ENCODE data around the gene ZFP69B. TPM values are rescaled to one million over a fixed set of nuclear protein-coding genes. Genes with fewer than 3 reads are reported as not detected.
A peak's percentile ranks its signal among the peaks of the same experiment; 100 is the strongest.

Gene ZFP69B
- total RNA-seq, 3 donors from 2014 or later: 8.0 to 10.1 (median 9.6) TPM

DNA sequence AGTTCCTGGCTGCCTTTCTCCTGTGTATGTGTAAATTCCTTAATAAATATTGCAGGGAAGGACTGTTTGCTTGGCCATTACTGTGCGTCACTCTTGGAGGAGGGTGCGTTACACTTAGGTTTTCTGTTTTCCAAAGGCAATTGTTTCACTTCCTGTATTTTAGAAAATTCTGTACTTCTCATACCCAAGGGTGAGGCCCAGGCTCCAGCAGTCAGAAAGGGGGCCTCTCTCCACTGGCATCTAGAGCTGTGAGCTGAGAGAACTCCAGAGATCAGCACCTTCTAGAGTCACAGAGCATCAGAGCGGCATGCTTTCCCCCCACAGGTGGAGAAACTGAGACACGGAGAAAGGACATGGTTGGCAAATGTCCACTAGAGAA, 27.0 kb upstream of the ZFP69B start:
- no peak for DNase-seq
- no peak for ATAC-seq
- Mint-ChIP-seq H3K27me3 (ENCODE audit: low read depth) (no peaks in the 10 kb centered on the region), H3K4me3 (no peak overlapping the region), H3K9me3 (no peaks in the 10 kb centered on the region), H3K36me3 (ENCODE audit: insufficient read depth) (peaks cover 54% of the 10 kb centered on the region), H3K4me1 (ENCODE audit: low read depth) (peaks cover 6% of the 10 kb centered on the region)

DNA sequence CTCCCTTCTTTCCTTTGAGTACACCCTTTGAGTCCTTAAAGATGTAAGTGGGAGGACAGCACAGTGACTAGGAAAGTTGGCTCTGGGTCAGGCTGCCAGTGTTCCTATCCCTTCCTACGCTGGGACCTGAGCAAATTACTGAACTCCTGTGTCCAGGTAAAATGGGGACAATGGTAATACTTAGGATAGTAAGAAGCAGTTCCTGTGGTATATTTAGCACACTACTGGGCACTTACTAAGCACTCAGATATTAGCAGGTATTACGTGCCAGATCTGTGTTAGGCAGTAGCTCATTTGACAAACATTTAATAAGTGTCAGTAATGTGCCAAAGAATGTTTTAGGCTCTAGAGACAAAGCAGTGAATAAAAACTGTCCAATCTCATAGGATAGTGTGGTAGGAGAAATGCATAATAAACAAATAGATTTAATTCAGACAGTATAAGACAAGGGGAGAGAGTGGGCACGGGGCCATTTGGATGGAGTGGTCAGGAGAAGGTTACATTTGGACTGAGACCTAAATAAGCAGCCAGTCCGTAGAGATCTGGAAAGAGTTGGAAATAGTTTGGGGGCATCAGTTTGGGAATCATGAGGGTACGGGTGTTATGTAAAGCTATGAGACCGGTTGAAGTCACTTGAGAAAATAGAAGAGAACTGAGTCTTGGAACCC, 26.2 kb upstream of the ZFP69B start:
- Mint-ChIP-seq H3K27me3 (ENCODE audit: low read depth) (no peaks in the 10 kb centered on the region), H3K4me1 (ENCODE audit: low read depth) (peaks cover 3% of the 10 kb centered on the region), H3K36me3 (ENCODE audit: insufficient read depth) (peaks cover 48% of the 10 kb centered on the region), H3K4me3 (no peak overlapping the region), H3K9me3 (no peaks in the 10 kb centered on the region)
- DNase-seq: no peak
- ATAC-seq: no peak

DNA sequence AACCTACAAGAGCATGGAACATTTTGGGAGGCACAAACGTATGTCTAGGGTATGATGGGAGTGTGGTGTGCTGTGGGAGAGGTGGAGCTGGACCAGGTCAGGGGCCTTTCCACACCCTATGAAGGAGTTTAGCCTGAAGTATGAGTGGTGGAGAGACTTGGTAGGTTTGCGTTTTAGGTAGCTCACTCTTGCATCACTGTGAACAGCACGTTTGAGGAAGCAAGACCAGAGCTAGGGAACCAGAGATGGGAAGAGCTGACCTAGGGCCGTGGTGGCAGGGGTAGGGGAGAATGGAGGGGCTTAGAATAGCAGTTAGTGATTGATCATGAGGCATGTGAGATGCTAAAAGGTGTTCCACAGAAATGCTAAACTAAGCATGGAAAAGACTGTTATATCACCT, 25.1 kb upstream of the ZFP69B start:
- peaks cover 3% of the 10 kb centered on the region for H3K4me1 Mint-ChIP-seq (ENCODE audit: low read depth)
- no peaks in the 10 kb centered on the region for H3K27me3 Mint-ChIP-seq (ENCODE audit: low read depth)
- H3K4me3 Mint-ChIP-seq: no peak overlapping the region
- ATAC-seq (no peak), DNase-seq (no peak)
- H3K36me3 Mint-ChIP-seq (ENCODE audit: insufficient read depth): peaks cover 40% of the 10 kb centered on the region
- H3K9me3 Mint-ChIP-seq: no peaks in the 10 kb centered on the region

DNA sequence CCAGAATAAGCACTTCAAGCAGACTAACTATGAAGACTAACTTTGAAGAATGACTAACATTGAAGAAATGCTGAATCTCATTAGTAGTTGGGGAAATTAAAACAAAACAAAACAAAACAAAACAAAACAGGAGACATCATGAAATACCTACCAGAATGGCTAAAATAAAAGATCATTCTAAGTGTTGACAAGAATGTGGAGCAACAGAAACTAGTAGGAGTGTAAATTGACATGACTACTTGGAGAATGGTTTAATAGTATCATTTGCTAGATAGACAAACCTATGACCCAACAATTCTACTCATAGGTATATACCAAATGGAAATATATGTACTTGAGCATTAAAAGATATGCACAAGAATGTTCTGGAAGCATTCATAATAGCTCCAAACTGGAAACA, 18.9 kb upstream of the ZFP69B start:
- Mint-ChIP-seq H3K27me3 (ENCODE audit: low read depth) (no peaks in the 10 kb centered on the region), H3K9me3 (no peaks in the 10 kb centered on the region)

DNA sequence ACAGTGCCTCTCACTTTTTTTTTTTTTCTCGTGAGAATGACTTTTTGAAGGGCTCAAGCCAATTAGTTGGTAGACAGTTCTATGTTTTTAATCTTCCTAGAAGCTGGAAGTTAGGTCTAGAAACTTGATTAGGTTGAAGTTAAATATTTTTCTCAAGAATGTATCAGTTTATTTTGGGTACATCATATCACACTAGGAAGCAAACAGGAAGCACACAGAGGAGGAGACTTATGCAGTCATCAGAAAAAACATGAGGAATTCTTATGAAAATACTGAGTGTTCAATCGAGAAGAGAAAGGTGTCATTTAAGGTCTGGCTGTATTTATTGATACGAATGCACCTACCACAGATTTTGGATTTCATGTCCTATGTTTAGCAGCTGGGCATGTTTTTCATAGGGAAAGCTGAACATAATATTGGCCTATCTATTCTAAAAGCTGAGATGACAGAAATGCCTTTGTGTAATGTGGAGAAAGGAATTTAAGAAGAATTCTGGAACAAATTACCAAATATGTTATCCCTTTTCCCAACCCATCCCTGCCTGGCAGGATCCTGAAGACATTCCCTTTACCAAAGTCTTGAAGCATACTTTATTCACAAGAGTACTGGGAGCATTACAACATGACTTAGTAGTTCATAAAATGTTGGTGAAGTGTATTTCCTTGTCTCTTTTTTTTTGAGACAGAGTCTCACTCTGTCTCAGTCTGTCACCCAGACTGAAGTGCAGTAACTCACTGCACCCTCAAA, 17.5 kb upstream of the ZFP69B start:
- ATAC-seq: no peak
- H3K27me3 Mint-ChIP-seq (ENCODE audit: low read depth): no peaks in the 10 kb centered on the region
- no peaks in the 10 kb centered on the region for H3K9me3 Mint-ChIP-seq
- no peaks in the 10 kb centered on the region for H3K4me1 Mint-ChIP-seq (ENCODE audit: low read depth)
- no peaks in the 10 kb centered on the region for H3K36me3 Mint-ChIP-seq (ENCODE audit: insufficient read depth)
- DNase-seq: no peak
- no peak overlapping the region for H3K4me3 Mint-ChIP-seq

More for the DNA sequence above, 18.9 kb upstream of the ZFP69B start:
- no peaks in the 10 kb centered on the region for H3K4me1 Mint-ChIP-seq (ENCODE audit: low read depth)
- H3K4me3 Mint-ChIP-seq: no peak overlapping the region
- ATAC-seq (no peak), DNase-seq (no peak)
- no peaks in the 10 kb centered on the region for H3K36me3 Mint-ChIP-seq (ENCODE audit: insufficient read depth)

DNA sequence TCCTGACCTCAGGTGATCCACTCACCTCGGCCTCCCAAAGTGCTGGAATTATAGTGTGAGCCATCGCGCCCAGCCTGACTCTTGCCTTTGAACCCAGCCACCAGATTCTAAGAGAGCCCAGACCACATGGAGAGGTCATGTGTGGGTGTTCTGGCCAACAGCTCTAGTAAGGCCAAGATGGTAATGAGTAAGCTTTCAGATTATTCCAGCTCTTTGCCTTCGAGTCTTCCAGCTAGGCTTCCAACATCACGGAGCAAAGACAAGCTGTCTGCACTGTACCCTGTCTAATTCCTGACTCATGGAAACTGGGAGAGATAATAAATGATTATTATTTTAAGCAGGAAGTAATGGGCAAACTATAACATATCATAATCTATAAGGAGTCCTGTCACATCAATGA, 14.8 kb upstream of the ZFP69B start:
- DNase-seq: no peak
- Mint-ChIP-seq H3K36me3 (ENCODE audit: insufficient read depth) (no peaks in the 10 kb centered on the region), H3K27me3 (ENCODE audit: low read depth) (no peaks in the 10 kb centered on the region), H3K4me3 (no peak overlapping the region), H3K4me1 (ENCODE audit: low read depth) (peaks cover 3% of the 10 kb centered on the region), H3K9me3 (no peaks in the 10 kb centered on the region)
- no peak for ATAC-seq

DNA sequence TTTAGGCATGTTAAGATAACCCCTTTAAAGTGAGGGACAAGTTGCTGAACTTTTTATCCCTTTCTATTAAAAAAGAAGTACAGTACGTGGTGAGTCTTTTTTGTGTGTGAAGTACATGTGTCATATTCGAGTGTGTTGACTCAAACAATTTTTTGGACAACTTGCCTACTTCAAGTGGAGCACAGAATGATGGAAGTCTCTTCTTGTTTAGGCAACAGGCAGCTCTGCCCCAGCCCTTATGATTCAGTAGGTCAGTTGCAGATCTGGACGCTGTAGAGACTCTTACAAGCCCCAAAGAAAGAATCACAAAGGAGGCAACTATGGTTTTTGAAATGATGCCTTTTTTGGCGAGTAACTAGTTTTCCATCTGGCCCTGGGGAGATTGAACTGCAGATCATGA, 14.4 kb upstream of the ZFP69B start:
- no peak for ATAC-seq
- H3K9me3 Mint-ChIP-seq: no peaks in the 10 kb centered on the region
- H3K4me1 Mint-ChIP-seq (ENCODE audit: low read depth): peaks cover 3% of the 10 kb centered on the region
- no peaks in the 10 kb centered on the region for H3K36me3 Mint-ChIP-seq (ENCODE audit: insufficient read depth)
- DNase-seq: no peak
- no peaks in the 10 kb centered on the region for H3K27me3 Mint-ChIP-seq (ENCODE audit: low read depth)
- no peak overlapping the region for H3K4me3 Mint-ChIP-seq

DNA sequence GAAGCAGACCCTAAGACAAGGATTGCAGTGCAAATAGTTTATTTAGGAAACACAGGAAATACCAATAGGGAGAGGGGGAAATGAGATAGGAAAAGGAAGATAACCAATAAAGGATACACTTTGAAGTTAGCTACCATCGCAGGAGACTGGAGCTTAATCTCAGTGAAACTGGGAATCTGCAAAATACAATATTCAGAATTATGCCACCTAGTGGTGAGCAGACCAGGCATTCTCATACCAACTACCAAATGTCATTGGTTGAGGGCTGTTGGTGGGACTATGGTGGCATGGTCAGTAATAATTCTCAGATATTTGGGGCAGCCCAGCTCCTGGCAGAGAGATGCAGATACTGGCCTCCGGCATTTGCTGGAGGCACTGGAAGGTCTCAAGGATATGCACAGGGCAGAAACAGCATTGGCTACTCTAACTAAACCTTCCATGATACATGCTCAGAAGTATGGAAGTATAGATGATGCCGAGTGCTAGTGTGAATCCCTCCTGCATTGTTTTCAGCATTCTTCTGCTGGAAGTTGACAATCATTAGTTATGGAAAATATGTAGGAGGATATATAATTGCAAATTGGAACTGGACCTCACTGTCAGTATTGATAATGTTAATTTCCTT, 11.8 kb upstream of the ZFP69B start:
- Mint-ChIP-seq H3K4me1 (ENCODE audit: low read depth) (peaks cover 3% of the 10 kb centered on the region), H3K36me3 (ENCODE audit: insufficient read depth) (no peaks in the 10 kb centered on the region), H3K9me3 (no peaks in the 10 kb centered on the region), H3K4me3 (no peak overlapping the region), H3K27me3 (ENCODE audit: low read depth) (no peaks in the 10 kb centered on the region)
- ATAC-seq: peak in 1 of 2 donors; percentile 38
- DNase-seq: peak; percentile 10

DNA sequence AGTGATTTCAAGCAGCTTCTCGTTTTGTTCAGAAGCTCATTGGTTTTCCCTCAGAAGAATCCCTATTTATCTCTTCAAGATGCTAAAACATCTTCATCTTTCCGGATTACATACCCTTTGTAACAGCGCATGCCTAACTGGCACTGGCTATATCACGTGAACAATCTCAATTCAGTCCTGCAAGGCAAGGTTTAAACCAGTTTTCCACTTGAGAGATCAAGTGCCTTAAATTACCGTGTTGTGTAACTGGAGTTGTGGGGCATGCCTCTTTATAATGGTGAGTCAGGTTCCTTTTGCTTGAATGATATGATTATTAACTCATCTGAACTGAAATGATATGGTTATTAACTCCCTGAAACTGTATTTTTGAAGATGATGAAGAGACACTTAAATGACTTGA, 11.0 kb upstream of the ZFP69B start:
- Mint-ChIP-seq H3K9me3 (no peaks in the 10 kb centered on the region), H3K4me3 (no peak overlapping the region), H3K4me1 (ENCODE audit: low read depth) (peaks cover 3% of the 10 kb centered on the region), H3K27me3 (ENCODE audit: low read depth) (no peaks in the 10 kb centered on the region), H3K36me3 (ENCODE audit: insufficient read depth) (no peaks in the 10 kb centered on the region)
- ATAC-seq (no peak), DNase-seq (no peak)

DNA sequence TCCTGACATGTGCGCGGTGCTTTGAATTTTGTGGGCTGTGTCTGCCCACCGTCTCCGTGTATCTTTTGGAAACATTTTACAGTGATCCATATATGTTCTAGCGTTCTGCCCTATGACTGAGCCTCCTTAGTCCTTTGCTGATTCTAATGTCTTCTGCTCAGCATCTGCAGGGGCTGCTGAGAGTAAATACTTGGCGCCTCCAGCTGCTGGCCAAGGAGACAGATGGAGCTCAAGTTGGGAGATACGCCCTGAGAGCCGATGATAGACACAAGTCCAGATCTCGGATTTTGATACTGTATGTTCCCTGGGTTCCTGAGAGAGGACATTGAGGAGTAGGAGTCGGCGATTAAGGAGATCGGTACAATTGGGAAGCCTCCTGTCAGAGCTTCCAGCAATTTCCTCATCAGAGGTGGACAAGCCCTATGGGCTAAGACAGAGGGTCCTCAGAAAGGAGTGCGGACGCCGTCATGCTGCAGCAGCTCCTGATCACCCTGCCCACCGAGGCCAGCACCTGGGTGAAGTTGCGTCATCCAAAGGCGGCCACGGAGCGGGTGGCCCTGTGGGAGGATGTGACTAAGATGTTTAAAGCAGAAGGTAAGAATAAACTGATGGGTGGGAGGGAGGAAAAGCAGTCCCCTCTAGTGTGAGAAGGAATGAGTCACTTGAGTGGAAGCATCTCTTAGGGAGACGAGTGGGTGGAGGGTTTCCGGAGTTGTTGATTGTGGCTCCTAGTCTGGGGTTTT, 390 bp downstream of the ZFP69B start:
- peak; percentile 86 to 87 for ATAC-seq
- H3K4me1 Mint-ChIP-seq (ENCODE audit: low read depth): peaks cover 36% of the 10 kb centered on the region
- peak; percentile 85 for DNase-seq
- peak overlapping the region; percentile 87 for H3K4me3 Mint-ChIP-seq
- H3K9me3 Mint-ChIP-seq: peaks cover 48% of the 10 kb centered on the region
- H3K36me3 Mint-ChIP-seq (ENCODE audit: insufficient read depth): peaks cover 31% of the 10 kb centered on the region
- no peaks in the 10 kb centered on the region for H3K27me3 Mint-ChIP-seq (ENCODE audit: low read depth)

DNA sequence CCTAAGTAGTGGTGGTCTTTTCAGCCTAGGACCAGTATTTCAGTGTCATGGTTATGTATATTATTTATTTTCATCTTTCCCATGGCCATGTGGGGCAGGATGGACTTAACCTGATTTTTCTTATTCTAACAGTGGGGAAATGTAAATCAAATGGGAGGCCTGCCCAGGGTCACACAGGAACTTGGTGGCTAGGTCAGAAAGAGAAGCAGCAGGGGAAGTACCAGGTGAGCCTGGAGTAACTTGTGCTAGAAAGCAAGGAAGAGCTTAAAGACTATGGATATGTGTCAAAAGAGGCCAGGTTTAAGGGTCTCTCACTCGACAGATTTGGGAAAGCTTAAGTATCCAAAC, 936 bp downstream of the ZFP69B start:
- DNase-seq (no peak), ATAC-seq (peak in 1 of 2 donors; percentile 20)
- H3K4me3 Mint-ChIP-seq: peak overlapping the region; percentile 87
- H3K4me1 Mint-ChIP-seq (ENCODE audit: low read depth): peaks cover 36% of the 10 kb centered on the region
- no peaks in the 10 kb centered on the region for H3K27me3 Mint-ChIP-seq (ENCODE audit: low read depth)
- H3K36me3 Mint-ChIP-seq (ENCODE audit: insufficient read depth): peaks cover 37% of the 10 kb centered on the region
- H3K9me3 Mint-ChIP-seq: peaks cover 49% of the 10 kb centered on the region

DNA sequence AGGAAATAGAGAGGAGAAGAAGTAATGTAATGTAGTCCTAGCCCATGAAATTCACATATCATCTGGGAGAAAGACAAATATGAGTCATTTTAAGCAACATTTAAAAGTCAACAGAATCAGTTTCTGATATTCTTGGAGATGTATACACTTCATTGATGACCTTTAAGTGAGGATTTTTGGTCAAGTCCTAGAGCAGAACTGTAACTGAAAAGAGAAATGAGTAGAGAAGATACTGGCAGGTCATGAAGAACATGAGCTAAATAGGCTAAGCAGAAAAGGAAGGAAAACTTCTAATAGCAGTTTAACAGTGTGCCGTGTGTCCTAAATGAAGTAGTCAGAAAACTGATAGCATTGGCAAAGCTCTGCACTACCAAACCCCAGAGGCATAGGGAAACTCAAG, 4.6 kb downstream of the ZFP69B start:
- ATAC-seq: no peak
- no peak overlapping the region for H3K4me3 Mint-ChIP-seq
- peaks cover 72% of the 10 kb centered on the region for H3K36me3 Mint-ChIP-seq (ENCODE audit: insufficient read depth)
- peaks cover 27% of the 10 kb centered on the region for H3K4me1 Mint-ChIP-seq (ENCODE audit: low read depth)
- DNase-seq: no peak
- H3K27me3 Mint-ChIP-seq (ENCODE audit: low read depth): no peaks in the 10 kb centered on the region
- peaks cover 78% of the 10 kb centered on the region for H3K9me3 Mint-ChIP-seq

DNA sequence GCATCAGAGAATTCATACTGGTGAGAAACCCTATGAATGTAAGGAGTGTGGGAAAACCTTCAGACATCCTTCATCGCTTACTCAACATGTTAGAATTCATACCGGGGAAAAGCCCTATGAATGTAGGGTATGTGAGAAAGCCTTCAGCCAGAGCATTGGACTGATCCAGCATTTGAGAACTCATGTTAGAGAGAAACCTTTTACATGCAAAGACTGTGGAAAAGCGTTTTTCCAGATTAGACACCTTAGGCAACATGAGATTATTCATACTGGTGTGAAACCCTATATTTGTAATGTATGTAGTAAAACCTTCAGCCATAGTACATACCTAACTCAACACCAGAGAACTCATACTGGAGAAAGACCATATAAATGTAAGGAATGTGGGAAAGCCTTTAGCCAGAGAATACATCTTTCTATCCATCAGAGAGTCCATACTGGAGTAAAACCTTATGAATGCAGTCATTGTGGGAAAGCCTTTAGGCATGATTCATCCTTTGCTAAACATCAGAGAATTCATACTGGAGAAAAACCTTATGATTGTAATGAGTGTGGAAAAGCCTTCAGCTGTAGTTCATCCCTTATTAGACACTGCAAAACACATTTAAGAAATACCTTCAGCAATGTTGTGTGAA, 12.8 kb downstream of the ZFP69B start:
- DNase-seq: no peak
- H3K9me3 Mint-ChIP-seq: peaks cover 68% of the 10 kb centered on the region
- no peaks in the 10 kb centered on the region for H3K27me3 Mint-ChIP-seq (ENCODE audit: low read depth)
- H3K4me3 Mint-ChIP-seq: no peak overlapping the region
- no peak for ATAC-seq
- H3K4me1 Mint-ChIP-seq (ENCODE audit: low read depth): no peaks in the 10 kb centered on the region
- peaks cover 64% of the 10 kb centered on the region for H3K36me3 Mint-ChIP-seq (ENCODE audit: insufficient read depth)

DNA sequence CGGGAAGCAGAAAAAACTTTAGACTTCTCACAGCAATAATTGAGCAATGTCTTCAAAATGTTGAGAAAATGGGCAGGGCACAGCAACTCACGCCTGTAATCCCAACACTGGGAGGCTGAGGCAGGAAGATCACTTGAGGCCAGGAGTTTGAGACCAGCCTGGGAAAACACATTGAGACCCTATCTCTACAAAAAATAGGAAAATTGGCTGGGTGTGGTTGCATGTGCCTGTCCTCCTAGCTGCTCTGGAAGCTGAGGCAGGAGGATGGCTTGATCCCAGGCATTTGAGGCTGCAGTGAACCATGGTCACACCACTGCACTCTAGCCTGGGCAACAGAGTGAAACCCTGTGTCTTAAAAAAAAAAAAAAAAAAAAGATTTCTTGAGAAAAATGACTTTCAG, 19.1 kb downstream of the ZFP69B start:
- no peak for ATAC-seq
- DNase-seq: no peak
- no peaks in the 10 kb centered on the region for H3K4me1 Mint-ChIP-seq (ENCODE audit: low read depth)
- H3K36me3 Mint-ChIP-seq (ENCODE audit: insufficient read depth): peaks cover 36% of the 10 kb centered on the region
- H3K4me3 Mint-ChIP-seq: no peak overlapping the region
- peaks cover 71% of the 10 kb centered on the region for H3K9me3 Mint-ChIP-seq
- no peaks in the 10 kb centered on the region for H3K27me3 Mint-ChIP-seq (ENCODE audit: low read depth)

Measured in activated T-cell treated with anti-CD3 and anti-CD28 coated beads, Interleukin-2, amount 50 U/mL, for 4 hours (primary cell).